Brain microvascular endothelial cell (primary cell): ENCODE data around the gene RTN4.
"Not testable (repeated sequence)": the region's sequence is repeated elsewhere in the genome, so short reads cannot be mapped to it uniquely, and the experiment has no call there.

Experiments
- DNase-seq: peaks from one replicate; pipeline ENCODE4 v3.0.0-alpha.2; 2020
- H3K27ac ChIP-seq: fragments of 250-450 bp; sonication (Bioruptor Pico); 2 replicates; pipeline ENCODE4 v1.5.1; 2020; ENCODE audit warnings: mild to moderate bottlenecking, moderate library complexity
- H3K27me3 ChIP-seq: fragments of 250-450 bp; sonication (Bioruptor Pico); replicated peaks from 2 replicates; pipeline ENCODE4 v1.5.1; 2020; ENCODE audit warnings: mild to moderate bottlenecking
- H3K36me3 ChIP-seq: fragments of 250-450 bp; sonication (Bioruptor Pico); replicated peaks from 2 replicates; pipeline ENCODE4 v1.5.1; 2020; ENCODE audit warnings: mild to moderate bottlenecking
- H3K4me3 ChIP-seq: 2 replicates; pipeline ENCODE4 v1.5.1; 2011; ENCODE audit warnings: low read depth, mild to moderate bottlenecking, control low read depth, low read length, moderate library complexity
- CTCF ChIP-seq: IDR thresholded peaks from 2 replicates; pipeline ENCODE4 v1.5.1; 2011; ENCODE audit warnings: low read depth, mild to moderate bottlenecking, moderate library complexity, low read length, control low read depth, inconsistent platforms; ENCODE audit errors: missing control alignments
- in situ Hi-C: cut with HindIII; loops from 2 replicates; pipeline ENCODE4 v1.10.0; 2017; ENCODE audit warnings: low sequenced_read_pairs, low pct_ligation_motif_present

The RTN4 gene

GRCh38 chr2:54997826-54998225, 52.4 kb downstream of the RTN4 start:
- DNase-seq = no peak
- H3K4me3 ChIP-seq = no peak overlapping the region
- in situ Hi-C loops = no loop called here
- H3K36me3 ChIP-seq = no peaks in the 10 kb centered on the region
- H3K27me3 ChIP-seq = no peaks in the 10 kb centered on the region
- no peak overlapping the region for H3K27ac ChIP-seq
- TF ChIP-seq CTCF = no peak

GRCh38 chr2:54995553-54995952, 54.7 kb downstream of the RTN4 start:
- TF ChIP-seq CTCF = no peak
- no peak overlapping the region for H3K4me3 ChIP-seq
- H3K36me3 ChIP-seq = no peaks in the 10 kb centered on the region
- H3K27me3 ChIP-seq = no peaks in the 10 kb centered on the region
- no peak for DNase-seq
- H3K27ac ChIP-seq = no peak overlapping the region
- in situ Hi-C loops = no loop called here

- peaks cover 16% of the 10 kb centered on the region for H3K36me3 ChIP-seq
- H3K4me3 ChIP-seq, DNase-seq, in situ Hi-C loops, H3K27ac ChIP-seq, H3K27me3 ChIP-seq: not testable (repeated sequence)
Measured at GRCh38 chr2:54990694-54991093, 59.6 kb downstream of the RTN4 start.

- DNase-seq = no peak
- in situ Hi-C loops = no loop called here
- TF ChIP-seq CTCF = no peak
- H3K27ac ChIP-seq = no peak overlapping the region
- H3K27me3 ChIP-seq = no peaks in the 10 kb centered on the region
- no peak overlapping the region for H3K4me3 ChIP-seq
- H3K36me3 ChIP-seq = peaks cover 30% of the 10 kb centered on the region
Measured at GRCh38 chr2:54988612-54989011, 61.6 kb downstream of the RTN4 start.

GRCh38 chr2:54986264-54986663, 64.0 kb downstream of the RTN4 start:
- DNase-seq = no peak
- Histone ChIP-seq H3K27me3 (no peaks in the 10 kb centered on the region), H3K4me3 (no peak overlapping the region), H3K36me3 (peaks cover 38% of the 10 kb centered on the region), H3K27ac (no peak overlapping the region)
- TF ChIP-seq CTCF = no peak
- in situ Hi-C loops = no loop called here

- Histone ChIP-seq H3K4me3 (no peak overlapping the region), H3K27ac (no peak overlapping the region), H3K36me3 (peaks cover 41% of the 10 kb centered on the region), H3K27me3 (no peaks in the 10 kb centered on the region)
- no peak for TF ChIP-seq CTCF
- in situ Hi-C loops = no loop called here
- DNase-seq = no peak
Measured at GRCh38 chr2:54984476-54984875, 65.8 kb downstream of the RTN4 start.
